ENCODE measurements around the gene SH2D2A.

GRCh38 chr1:156760092-156760795 lies 56.4 kb downstream of the SH2D2A start:
- TF ChIP-seq CTCF (conservative IDR thresholded peaks at IDR 0.05) (no peak), EZH2 (IDR thresholded peaks at IDR 0.05; ENCODE audit: low read depth) (no peak)

Measured in PC-9 (cell line).